ENCODE results near the gene SLC30A2.
A peak's percentile ranks its signal among the peaks of the same experiment; 100 is the strongest.

SLC30A2 gene

GRCh38 chr1:26009796-26010447, 36.0 kb downstream of the SLC30A2 start:
- DNase-seq (ENCODE audit: extremely low spot score), result no peak

GRCh38 chr1:26006710-26007109, 39.2 kb downstream of the SLC30A2 start:
- no peak for DNase-seq (ENCODE audit: extremely low spot score)
- no peak for TF ChIP-seq FOXA1 (IDR thresholded peaks at IDR 0.05)
- TF ChIP-seq L3MBTL2 (conservative IDR thresholded peaks at IDR 0.05), result no peak
- no peak for TF ChIP-seq FOXM1 (IDR thresholded peaks at IDR 0.05; ENCODE audit: borderline replicate concordance)
- no peak for TF ChIP-seq HDGF (IDR thresholded peaks at IDR 0.05; ENCODE audit: borderline replicate concordance)
- TF ChIP-seq NFRKB (IDR thresholded peaks at IDR 0.05), result no peak
- no peak for TF ChIP-seq TARDBP (IDR thresholded peaks at IDR 0.05)
- TF ChIP-seq BHLHE40 (IDR thresholded peaks at IDR 0.05; ENCODE audit: borderline replicate concordance), result no peak
- TF ChIP-seq CTBP1 (IDR thresholded peaks at IDR 0.05; ENCODE audit: borderline replicate concordance), result no peak
- TF ChIP-seq ARNT (IDR thresholded peaks at IDR 0.05), result no peak
- no peak for TF ChIP-seq SP1 (IDR thresholded peaks at IDR 0.05)
- no peak for TF ChIP-seq ELF4 (IDR thresholded peaks at IDR 0.05)
- TF ChIP-seq LEF1 (IDR thresholded peaks at IDR 0.05; ENCODE audit: borderline replicate concordance), result no peak
- no peak for TF ChIP-seq PKNOX1 (IDR thresholded peaks at IDR 0.05)
- POLR2A ChIA-PET, result no interaction called here
- CTCF ChIA-PET, result no interaction called here

More at GRCh38 chr1:26009796-26010447, 36.0 kb downstream of the SLC30A2 start:
- TF ChIP-seq SUZ12 (IDR thresholded peaks at IDR 0.05), result no peak
- TF ChIP-seq L3MBTL2 (conservative IDR thresholded peaks at IDR 0.05), result 0 out of 2 replicates have a peak, but pooled peaks have one; percentile 15
- TF ChIP-seq CTBP1 (IDR thresholded peaks at IDR 0.05; ENCODE audit: borderline replicate concordance), result no peak
- TF ChIP-seq ZNF384 (IDR thresholded peaks at IDR 0.05), result peak; percentile 72; the same call in 1 of the 2 replicates
- no peak for TF ChIP-seq LEF1 (IDR thresholded peaks at IDR 0.05; ENCODE audit: borderline replicate concordance)
- no peak for TF ChIP-seq SP1 (IDR thresholded peaks at IDR 0.05)
- CTCF ChIA-PET, result interaction anchor here (0.6 to 1.0 kb wide), 4 partner anchors 8 to 183 kb away, joined by 3 to 4 read pairs (median 4); no protein-coding TSS in a partner anchor
- POLR2A ChIA-PET, result interaction anchor here (1.5 kb wide), 1 partner anchor 134 kb away, joined by 4 read pairs; the partner anchor contains the start of gene PAQR7

- ChIA-PET CTCF (no interaction called here), POLR2A (no interaction called here)
- no peak for DNase-seq (ENCODE audit: extremely low spot score)
- TF ChIP-seq ZNF384 (IDR thresholded peaks at IDR 0.05), result no peak
- TF ChIP-seq SP1 (IDR thresholded peaks at IDR 0.05), result no peak
- TF ChIP-seq ELF4 (IDR thresholded peaks at IDR 0.05), result no peak
- TF ChIP-seq HDGF (IDR thresholded peaks at IDR 0.05; ENCODE audit: borderline replicate concordance), result no peak
- no peak for TF ChIP-seq TARDBP (IDR thresholded peaks at IDR 0.05)
Measured at GRCh38 chr1:26005434-26006105, 40.3 kb downstream of the SLC30A2 start.

- TF ChIP-seq PKNOX1 (IDR thresholded peaks at IDR 0.05), result no peak
- TF ChIP-seq ZNF384 (IDR thresholded peaks at IDR 0.05), result no peak
- TF ChIP-seq HDGF (IDR thresholded peaks at IDR 0.05; ENCODE audit: borderline replicate concordance), result no peak
- TF ChIP-seq BHLHE40 (IDR thresholded peaks at IDR 0.05; ENCODE audit: borderline replicate concordance), result no peak
- TF ChIP-seq SUZ12 (IDR thresholded peaks at IDR 0.05), result no peak
- TF ChIP-seq LEF1 (IDR thresholded peaks at IDR 0.05; ENCODE audit: borderline replicate concordance), result no peak
- TF ChIP-seq CTBP1 (IDR thresholded peaks at IDR 0.05; ENCODE audit: borderline replicate concordance), result no peak
- no peak for TF ChIP-seq SP1 (IDR thresholded peaks at IDR 0.05)
- no peak for TF ChIP-seq FOXK2 (IDR thresholded peaks at IDR 0.05)
- TF ChIP-seq FOXA1 (IDR thresholded peaks at IDR 0.05), result no peak
- ChIA-PET CTCF (interaction anchor here (1.1 kb wide), 1 partner anchor 14 kb away, joined by 3 read pairs; no protein-coding TSS in a partner anchor), POLR2A (no interaction called here)
- DNase-seq (ENCODE audit: extremely low spot score), result no peak
Measured at GRCh38 chr1:26003756-26004155, 42.2 kb downstream of the SLC30A2 start.

- DNase-seq (ENCODE audit: extremely low spot score), result no peak
- no peak for TF ChIP-seq PKNOX1 (IDR thresholded peaks at IDR 0.05)
- POLR2A ChIA-PET, result no interaction called here
- CTCF ChIA-PET, result interaction anchor here (4.7 kb wide), 1 partner anchor 107 kb away, joined by 25 read pairs; no protein-coding TSS in a partner anchor
Measured at GRCh38 chr1:26003262-26003661, 42.7 kb downstream of the SLC30A2 start.

GRCh38 chr1:25999041-25999800, 46.7 kb downstream of the SLC30A2 start:
- ChIA-PET CTCF (interaction anchor here (0.6 to 4.7 kb wide), 4 partner anchors 30 to 175 kb away, joined by 3 to 25 read pairs (median 4); no protein-coding TSS in a partner anchor), POLR2A (interaction anchor here (1.3 to 1.8 kb wide), 2 partner anchors 101 to 104 kb away, joined by 3 to 7 read pairs; no protein-coding TSS in a partner anchor)
- TF ChIP-seq TARDBP (IDR thresholded peaks at IDR 0.05) (no peak), FOXM1 (IDR thresholded peaks at IDR 0.05; ENCODE audit: borderline replicate concordance) (no peak), FOXK2 (IDR thresholded peaks at IDR 0.05) (no peak), HDGF (IDR thresholded peaks at IDR 0.05; ENCODE audit: borderline replicate concordance) (no peak), ZNF384 (IDR thresholded peaks at IDR 0.05) (no peak), ELF4 (IDR thresholded peaks at IDR 0.05) (no peak), L3MBTL2 (conservative IDR thresholded peaks at IDR 0.05) (no peak), NFRKB (IDR thresholded peaks at IDR 0.05) (no peak), ARNT (IDR thresholded peaks at IDR 0.05) (no peak), SP1 (IDR thresholded peaks at IDR 0.05) (no peak), PKNOX1 (IDR thresholded peaks at IDR 0.05) (no peak), LEF1 (IDR thresholded peaks at IDR 0.05; ENCODE audit: borderline replicate concordance) (no peak), SUZ12 (IDR thresholded peaks at IDR 0.05) (no peak), BHLHE40 (IDR thresholded peaks at IDR 0.05; ENCODE audit: borderline replicate concordance) (no peak), CTBP1 (IDR thresholded peaks at IDR 0.05; ENCODE audit: borderline replicate concordance) (no peak), FOXA1 (IDR thresholded peaks at IDR 0.05) (no peak)

More at GRCh38 chr1:25999041-25999800, 46.7 kb downstream of the SLC30A2 start:
- DNase-seq (ENCODE audit: extremely low spot score), result no peak

Measured in HEK293T (cell line).